DMS114 treated with DMSO at 0.1 percent for 48 hours (cell line): Measurements from ENCODE around the gene ETV6.

Source experiments
- DNase-seq: peaks from one replicate; lab custom pipeline; 2025; ENCODE audit not compliant: unreplicated experiment; lab: John Stamatoyannopoulos, UW

Gene ETV6

DNA sequence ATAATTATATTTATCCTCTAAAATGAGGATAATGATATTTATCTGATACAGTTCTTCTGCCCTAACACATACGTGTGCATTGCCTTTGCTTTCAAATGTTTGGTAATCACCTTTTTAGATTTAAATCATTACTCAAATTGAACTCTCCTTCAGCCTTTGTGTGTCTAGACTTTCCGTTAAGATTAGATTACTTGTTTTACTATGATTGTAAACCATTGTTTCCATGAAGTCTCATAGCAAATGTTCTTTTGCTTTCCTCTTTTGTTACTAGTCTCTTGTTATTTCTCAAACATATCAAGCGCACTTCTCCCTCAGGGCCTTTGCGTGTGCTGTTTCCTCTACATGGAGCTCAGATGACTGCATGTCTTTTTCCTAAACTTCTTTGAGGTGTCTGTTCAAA is 63.7 kb downstream of the ETV6 start:
- DNase-seq, result no peak

DNA sequence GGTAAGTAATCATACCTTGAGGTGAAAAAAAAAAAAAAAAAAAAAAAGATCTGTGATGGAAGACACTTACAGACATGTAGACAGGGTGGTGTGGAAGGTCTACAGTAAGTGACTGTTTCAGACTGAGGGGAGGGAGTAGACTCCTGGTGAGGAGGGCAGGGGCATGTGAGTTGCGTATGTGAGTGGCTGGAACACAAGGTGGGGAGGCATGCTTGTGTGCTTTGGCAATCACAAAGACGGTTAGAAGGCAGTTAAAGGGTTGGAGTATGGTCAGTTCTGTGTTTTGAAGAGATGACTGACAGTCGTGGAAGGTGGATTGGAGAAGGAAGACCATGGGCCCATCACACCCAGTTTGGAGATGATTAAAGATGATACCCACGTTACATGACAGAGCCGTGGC is 65.2 kb downstream of the ETV6 start:
- DNase-seq, result no peak

DNA sequence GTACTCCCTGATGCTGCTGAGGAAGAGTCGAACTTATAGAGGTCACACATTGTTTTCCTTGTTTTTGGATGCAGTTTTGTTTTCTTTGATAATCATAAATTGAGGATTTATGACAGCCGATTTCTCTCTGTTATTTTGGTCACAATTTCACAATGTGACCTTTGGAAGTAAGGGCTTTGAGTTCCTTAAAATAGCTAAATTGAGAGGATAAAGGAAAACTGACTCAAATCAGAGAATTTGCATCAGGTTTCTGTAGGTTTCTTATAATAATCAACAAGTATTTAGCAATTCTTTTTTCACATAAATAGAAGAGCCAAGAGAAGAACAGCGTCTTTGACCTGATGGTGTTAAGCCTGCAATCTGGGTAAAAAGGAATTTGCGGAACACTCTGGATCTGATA is 66.1 kb downstream of the ETV6 start:
- DNase-seq, result no peak

DNA sequence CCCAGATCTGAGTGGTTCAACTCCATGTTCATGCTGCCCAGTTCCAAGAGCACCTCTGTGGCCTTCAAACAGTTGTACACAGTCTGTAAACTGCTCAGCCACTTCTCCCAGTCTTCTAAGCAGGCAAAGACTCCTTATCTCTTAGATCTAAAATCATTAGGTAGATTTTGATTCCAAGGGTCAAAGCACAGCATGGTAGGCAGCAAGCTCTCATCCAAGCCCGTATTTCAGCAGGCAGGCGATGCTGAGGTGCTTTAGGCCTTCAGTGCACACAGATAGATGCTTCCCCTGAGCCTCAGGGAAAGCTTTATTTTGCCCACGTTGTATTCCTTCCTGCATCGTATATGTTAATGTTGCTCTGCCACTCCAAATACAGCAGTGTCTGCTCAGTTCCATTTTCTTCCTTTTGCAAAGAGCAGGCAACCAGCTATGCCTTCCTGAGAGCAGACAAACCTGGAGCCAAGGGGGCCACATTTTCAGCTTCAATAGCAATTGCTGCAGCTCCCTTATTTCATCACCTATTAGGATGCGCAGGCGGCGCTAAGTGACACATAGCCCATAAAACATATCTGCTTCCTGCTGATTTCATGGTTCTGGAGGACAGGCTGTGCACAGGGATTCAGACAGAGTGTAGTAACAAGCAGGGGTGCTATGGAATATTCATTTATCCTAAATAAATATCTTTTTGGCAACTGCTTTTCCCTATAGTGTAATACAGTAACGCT is 67.5 kb downstream of the ETV6 start:
- DNase-seq, result no peak

DNA sequence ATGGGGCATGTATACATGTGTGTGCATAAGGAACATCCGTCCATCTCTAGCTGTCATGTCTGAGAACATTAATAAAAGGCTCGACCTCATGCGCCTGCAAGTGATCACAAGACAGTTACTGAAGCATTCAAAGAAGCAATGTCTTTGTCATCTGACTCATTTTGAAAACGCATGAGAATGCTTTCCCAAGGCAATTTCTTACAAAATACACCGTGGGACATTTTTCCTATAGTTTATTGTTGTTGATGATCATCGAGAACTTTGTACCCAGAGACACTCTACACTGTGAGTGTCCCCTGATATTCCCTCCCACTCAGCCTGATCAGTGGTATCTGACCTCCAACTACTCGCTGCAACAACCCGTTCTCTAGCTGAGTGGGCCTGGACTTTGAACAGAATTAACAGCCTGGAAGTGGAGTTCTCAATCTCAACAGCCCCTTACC is 68.1 kb downstream of the ETV6 start:
- no peak for DNase-seq

DNA sequence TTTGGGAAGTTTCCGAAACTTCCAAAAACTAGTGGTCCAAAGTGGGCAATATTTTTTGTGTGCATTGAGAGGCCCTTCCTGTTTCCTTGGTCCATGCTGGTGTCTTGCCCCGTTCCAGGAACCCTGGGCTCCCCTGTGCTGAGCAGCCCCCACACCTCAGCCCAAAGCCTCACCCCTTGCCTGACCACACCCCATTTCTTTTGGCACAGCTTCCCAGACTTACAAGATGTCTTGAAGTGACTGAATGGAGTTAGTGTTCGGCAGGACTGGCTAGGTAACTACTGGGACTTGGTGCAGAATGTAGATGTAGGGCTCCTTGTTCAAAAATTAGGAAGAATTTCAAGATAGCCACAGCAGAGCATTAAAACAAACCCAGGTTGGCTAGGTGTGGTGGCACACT is 68.6 kb downstream of the ETV6 start:
- DNase-seq, result no peak

DNA sequence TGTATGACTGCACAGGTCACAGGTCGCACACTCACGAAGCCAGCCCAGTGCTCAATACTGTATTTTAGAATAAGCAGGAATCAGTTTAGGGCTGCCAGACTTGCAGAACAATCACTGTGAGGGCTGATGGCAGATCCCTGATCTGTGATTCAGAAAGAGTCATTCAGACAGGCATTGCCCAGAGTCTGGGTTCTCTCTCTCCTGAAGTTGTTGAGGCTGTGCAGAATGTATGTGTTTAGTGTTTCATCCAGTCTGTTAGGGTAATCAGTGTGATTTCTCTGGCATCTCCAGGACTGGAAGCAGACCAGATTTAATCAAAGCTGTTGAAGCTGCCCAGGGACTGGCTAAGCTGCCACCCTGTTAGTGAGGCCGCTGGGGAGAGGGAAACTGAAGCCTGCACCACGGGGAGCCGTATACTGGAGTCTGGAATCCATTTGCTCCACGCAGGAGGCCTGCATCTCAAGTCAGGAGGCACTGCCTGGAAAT is 69.3 kb downstream of the ETV6 start:
- DNase-seq, result no peak

DNA sequence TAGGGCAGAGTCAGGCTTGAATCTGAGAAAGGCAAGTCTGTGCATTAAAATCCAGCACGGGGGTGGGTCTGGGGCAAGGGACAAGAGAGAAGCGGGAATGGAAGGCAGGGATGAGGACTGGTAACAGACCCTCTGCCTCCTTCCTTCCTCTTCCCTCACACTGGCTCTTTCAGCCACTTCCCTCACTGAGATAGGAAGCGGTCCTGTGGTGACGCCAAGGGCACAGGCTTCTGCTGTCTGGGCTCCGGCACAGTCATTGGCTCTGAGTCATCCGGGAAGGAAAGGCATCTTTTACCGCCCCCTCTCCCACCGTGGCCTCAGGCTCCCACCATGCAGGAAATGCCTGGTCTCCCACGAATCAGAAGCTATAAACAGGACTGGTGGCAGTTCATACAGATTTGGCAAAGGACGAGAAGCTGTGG is 70.2 kb downstream of the ETV6 start:
- no peak for DNase-seq

DNA sequence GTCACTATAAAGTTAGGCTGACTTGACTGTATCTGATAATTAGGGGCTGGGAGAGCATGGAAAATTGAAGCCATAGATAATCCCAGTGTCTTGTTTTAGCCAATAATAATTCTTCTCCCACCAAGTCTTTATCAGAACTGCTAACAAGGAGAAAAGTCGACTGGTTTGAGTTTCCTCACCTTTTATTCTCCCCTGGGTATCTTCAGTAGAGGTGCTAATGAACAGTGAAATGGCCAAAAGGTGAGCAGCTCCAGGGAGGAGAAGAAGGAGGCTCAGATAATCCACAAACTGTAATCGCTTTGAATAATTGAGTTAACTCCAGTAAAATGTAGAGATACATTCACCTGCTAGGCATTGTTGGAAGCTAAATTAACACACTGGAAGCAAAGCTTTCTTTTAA is 72.6 kb downstream of the ETV6 start:
- DNase-seq, result no peak

DNA sequence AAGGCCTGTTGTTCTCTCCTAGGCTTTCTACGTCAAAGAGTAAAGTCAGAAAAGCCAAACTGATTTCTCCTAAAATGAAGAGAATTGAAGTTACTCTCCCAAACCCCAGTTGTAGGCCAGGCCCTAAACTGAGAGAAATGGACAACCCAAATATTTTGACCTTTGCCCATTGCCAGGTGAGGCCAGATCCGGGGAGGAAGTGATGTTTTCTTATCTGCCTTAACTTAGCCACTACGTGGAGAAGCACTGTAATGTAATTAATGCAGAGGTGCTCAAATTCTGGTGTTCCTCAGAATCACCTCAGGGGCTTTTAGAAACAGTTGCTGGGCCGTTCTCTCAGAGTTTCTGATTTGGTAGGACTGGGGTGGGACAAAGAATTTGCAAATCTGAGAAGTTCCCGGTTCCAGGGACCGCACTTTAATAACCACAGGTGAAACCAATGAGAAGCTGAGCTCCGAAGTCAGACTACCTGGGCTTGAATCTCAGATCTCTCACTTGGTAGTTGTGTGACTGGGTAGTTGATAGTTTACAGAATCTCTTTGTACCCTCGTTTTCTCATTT is 73.2 kb downstream of the ETV6 start:
- DNase-seq, result no peak

DNA sequence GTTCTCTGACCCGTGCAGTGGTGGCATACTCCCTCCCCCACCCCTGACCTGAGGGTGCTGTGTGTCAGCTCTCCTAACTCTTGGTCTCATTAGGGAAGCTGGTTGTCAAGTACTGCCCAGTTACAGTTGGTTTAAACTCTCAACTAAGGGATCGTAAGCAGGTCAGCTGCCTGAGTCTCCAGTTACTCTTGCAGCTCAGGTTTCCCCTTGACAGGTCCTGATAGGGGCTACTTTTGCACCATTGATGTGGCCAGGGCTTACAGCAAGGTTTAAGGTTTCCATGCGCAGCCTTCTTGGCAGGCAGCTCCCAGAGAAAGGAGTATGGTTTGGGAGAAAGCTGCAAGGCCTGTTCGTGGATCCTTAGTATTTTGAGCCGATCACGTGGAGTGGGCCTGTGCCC is 74.5 kb downstream of the ETV6 start:
- no peak for DNase-seq

DNA sequence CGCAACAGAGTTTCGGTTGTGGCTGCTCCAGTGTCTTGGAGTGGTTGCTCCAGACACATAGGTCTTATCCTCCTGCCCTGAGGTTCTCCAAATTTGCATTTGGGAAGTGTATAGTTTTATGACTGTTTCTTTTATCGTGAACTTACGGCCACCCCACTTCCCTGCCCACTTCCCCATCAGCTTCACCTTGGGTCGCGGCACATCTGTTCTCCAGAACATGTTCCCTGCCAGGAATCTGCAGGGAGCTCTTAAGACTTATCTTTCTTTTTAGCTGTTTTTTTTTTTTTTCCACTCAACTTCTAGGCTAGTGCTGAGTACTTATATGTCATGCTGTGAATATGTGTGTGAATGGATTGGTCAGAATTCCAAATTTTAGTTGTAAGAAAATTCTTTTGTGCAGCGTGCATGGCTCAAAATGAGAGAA is 75.4 kb downstream of the ETV6 start:
- DNase-seq, result no peak

DNA sequence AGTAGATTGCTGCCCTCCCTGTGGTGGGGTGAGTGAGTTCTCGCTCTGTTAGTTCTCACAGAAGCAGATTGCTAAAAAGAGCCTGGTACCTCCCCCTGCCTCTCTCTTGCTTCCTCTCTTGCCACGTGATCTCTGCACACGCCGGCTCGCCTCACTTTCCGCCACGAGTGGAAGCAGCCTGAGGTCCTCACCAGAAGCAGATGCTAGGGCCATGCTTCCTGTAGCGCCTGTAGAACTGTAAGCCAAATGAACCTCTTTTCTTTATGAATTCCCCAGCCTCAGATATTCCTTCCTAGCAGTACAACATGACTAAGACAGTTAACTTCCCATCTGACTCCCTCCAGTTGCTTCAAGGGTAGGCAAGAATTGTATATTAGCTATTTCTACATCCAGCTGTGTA is 76.2 kb downstream of the ETV6 start:
- DNase-seq, result no peak

DNA sequence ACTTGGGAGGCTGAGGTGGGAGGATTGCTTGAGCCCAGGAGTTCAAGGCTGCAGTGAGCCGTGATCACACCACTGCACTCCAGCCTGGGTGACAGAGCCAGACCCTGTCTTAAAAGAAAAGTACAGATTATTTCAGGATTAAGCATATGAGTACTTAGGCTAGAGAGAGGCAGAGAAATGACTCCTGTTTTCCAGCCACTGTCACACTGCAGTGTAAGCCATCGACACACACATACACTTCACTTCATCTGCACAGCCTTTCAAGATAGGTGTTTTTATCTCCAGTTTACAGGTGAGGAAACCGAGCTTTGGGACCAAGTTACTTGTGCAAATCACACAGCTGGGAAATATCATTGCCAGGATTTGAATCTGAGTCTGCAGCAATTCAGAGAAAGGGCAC is 77.2 kb downstream of the ETV6 start:
- DNase-seq, result no peak

DNA sequence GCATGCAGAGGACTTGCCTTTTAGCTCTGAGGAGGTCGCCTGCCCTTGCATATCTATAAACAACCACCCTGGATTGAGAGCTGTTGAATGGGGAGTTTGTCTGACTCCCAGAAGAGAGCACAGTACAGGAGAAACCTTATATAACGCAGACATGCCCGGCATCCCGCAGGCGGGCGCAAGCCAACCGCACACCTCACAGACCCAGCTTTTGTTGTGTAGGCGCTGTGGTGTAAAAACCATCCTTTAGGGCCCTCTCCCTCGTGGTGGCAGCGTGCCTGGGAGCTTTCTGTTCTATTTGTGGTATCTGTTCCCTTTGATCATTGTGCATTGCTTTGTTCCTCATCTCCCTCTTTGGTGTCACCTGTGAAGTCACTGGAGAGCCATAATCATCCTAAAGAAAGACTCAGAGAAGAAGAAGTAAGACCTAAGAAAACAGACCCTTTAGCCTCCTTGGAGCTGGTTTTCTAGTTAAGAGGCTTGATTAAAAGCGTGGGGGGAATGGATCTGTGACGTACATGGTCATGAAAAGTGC is 77.7 kb downstream of the ETV6 start:
- DNase-seq, result no peak

DNA sequence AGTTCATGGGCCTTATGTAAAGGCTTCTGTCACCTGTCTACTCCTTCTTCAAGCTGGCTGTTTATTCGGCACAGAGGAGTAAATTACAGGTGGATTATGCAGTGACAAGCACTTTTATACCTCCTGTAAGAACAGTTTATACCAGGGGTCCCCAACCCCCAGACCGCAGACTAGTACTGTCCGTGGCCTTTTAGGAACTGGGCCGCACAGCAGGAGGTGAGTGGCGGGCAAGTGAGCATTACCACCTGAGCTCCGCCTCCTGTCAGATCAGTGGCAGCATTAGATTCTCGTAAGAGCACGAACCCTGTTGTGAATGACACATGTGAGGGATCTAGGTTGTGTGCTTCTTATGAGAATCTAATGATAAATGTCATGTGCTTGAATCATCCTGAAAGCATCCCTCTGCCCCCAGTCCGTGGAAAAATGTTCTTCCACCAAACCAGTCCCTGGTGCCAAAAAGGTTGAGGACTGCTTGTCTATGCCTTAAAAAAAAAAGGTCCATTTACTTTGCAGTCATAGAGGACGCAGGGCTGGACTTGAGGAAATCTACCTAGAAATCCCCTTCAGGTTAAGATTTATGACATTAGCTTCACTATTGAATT is 78.8 kb downstream of the ETV6 start:
- no peak for DNase-seq

DNA sequence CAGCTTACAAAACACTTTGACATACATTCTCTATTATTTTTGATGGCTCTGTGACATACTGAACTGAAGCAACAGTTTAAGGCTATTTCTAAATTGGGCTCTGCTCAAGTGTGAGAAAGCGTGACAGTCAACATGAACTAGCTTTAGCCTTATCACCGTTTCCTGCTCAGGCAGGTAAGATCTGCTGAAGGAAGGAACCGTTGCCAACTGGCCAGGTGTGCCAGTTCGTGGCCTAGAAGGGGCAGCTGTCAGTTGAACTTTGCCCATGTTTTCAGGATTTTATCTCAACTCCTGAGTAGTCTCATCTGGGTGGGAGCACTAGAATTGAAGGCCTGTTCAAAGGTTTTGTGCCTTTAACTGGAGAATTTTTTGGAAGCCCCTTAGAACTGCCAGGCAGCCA is 79.5 kb downstream of the ETV6 start:
- DNase-seq, result no peak

DNA sequence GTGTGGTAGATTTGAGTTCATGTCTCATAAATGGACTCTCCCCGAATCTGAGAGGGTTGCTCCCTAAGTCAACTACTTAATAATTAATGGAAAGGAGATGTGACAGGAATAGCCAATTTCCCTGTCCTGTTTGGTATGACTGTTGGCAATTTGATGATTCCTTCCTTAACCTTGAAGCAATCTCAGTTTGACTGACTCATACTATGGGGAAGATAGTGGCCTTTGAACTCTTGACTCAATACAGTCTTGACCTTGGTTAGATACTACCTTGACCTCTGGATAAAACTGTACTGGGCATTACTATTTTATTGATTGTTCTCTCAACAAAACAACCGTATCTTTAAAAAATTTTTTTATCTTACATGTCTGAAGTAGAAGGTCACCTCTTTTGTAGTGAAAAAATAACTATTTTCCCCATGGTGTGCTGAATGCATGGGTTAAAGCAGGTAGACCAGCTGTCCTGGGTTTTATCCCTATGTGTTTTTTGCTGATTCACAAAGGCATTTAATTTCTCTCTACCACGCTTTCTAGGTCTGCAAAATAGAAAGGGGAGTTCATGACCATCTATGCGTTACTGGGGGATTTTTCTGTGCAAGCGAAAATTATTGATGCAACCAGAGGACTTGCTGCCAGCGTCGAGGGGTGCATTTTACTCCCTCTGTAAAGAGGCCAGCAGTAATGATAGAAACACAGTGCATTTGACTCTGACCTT is 80.1 kb downstream of the ETV6 start:
- no peak for DNase-seq

DNA sequence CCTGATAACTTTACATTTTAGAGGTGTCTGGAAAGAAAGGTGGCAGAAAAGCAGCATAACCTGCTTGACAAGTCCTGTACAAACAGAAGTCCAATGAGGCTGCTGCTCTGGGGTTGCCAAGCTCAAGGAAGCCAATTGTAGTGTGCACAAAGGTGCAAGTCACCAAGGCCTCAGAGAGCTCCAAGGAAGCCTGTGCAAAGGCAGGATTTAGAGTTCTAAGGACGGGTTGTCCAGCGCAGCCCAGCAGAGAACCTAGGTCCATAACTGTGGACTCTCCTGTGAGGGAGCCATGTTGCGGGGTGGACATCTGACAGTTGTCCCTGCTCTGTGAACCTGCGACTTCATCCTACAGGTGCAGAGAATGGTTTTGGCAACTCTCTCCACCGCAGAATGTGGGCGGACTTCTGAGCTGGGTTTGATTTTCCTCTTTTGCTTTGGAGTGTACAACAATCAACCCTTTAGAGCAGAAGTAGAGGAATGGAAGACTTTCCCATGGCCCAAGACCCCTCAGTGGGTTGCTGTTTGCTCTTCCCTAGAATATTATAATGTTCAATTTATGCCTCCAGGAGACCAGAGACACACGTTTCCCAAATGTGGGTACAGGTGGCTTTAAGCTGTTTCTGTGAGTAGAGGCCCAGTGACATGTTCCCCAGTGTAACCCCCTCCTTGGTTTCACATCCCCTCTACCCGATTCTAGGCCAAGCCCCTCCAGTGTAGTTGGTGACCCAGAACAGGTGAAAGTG is 81.0 kb downstream of the ETV6 start:
- no peak for DNase-seq

DNA sequence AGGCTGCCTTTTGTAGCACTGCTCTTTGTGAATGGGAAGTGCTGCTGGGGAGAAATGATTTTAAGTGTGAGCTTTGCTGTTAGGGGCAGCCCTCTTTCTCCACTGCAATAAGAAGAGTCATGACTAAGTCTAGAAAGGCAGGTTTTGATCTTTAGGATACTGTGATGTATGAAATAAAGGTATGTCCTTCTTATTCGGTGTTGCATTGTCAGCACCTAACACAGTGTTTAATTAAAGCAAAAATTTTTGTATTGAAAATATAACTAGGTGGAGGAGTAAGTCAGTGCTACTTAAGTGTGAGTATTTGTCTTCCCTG is 81.5 kb downstream of the ETV6 start:
- no peak for DNase-seq

DNA sequence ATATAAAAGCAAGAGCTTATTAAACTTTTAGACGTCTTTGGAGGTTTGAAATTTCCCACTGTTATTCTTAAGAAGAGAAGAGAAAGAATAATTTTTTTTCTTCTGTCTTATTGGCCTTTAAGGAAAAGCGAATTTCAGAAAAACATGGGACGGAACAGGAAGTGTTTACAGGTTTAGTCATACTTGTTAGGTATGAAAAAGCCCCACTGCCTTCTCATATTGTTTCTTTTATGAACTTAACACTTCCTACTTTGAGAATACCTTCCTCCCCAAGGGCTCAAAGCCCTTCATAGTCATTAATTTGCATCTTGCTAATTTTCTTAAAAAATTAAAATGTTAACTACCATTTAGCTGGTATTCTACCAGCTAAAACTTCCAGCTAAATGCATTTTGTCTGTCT is 82.0 kb downstream of the ETV6 start:
- DNase-seq, result no peak
